Measurements from ENCODE around the gene HOXB4. TPM values are rescaled to one million over a fixed set of nuclear protein-coding genes. Genes with fewer than 3 reads are reported as not detected.
A peak's percentile ranks its signal among the peaks of the same experiment; 100 is the strongest.

HOXB4 gene
- polyA plus RNA-seq, 3 donors from 2014 or later: 0.14 to 0.53 TPM; not detected in 1

DNA sequence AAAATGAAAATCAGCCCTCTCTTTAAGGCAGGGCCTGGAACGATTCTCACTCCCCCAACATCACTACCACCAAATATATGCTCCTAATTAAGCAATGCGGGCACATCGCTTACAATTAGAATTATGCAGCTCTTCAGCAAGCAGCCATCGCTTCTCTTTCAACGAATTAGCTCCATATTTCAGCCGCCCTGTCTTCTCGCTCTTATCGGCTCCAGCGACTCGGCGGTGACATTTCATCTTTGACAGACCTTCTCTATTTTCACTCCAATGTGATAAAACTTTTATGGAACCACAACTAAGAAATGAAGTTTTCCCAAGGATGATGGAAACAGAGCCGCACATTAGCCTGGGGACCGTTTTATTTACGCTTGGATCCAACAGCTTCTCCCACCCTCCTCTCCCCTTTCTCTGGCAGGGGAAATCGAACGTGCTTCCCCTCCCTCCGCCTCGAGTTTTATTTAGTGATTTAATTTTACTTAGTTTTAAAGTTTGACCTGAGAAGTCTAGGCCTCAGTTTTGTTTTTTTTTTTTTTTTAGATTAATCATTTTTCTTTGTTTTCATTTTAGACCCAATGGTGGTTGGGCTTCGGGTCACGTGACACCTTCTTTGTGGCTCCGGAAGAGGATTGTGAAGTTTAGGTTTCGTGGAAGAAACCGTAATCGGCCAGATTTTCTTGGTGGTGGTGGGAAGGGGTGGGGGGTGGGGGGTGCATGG is 30.2 kb downstream of the HOXB4 start:
- Mint-ChIP-seq H3K4me3 (peak overlapping the region; percentile 71 to 85 (median 75)), H3K27me3 (ENCODE audit: low read depth in 3 of 3) (peaks cover 2 to 7% (median 7%) of the 10 kb centered on the region in 3 donors)

DNA sequence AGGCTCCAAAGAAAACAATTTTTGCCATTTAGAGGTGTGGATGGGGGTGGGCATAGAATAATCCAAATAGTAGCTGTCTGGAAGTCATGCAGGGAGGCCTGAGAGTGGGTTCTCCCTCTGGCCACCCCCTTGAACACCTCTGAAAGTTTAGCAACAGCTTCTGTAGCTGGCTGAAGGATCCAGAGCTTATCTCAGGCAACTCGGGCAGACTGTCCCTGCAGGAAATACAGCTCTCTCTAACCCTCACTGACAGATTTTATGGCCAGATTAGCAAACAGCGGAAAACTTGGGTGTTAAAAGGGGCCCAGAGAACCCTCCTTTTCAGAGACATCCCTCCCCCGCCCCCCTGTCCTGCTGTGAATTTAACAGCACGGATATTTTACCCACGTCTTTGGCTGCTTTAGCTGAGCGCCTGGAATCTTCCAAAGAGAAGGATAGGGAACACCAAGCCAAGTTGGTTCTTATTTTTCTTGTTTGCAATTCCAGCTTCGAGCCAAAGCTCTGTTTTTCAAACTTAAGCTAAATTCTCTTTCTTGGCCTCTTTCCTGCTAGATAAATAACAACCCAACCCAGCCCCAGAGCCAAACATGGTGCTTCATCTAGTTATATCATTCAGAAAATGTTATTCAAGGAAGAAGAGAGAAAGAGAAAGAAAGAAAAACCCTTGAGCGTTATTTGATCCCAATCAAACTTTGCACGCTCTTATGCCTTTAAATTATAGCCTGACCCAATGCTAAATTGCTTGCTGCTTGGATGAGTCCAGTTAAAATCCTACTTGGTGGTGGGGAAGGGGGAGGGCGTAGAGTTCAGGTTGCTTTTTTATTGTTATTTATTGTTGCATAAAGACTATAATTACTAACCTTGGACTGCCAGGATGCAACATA is 31.0 kb downstream of the HOXB4 start:
- H3K4me3 Mint-ChIP-seq: peak overlapping the region; percentile 71 to 85 (median 75)
- H3K4me1 Mint-ChIP-seq: peaks cover 53 to 60% of the 10 kb centered on the region in 2 donors

More for the DNA sequence above, 30.2 kb downstream of the HOXB4 start:
- DNase-seq: peak; percentile 22 to 39 (median 38)
- H3K36me3 Mint-ChIP-seq: peaks cover 0 to 10% (median 2%) of the 10 kb centered on the region in 3 donors
- H3K27ac Mint-ChIP-seq: peak overlapping the region; percentile 2 to 96 (median 82)
- peaks cover 47 to 52% of the 10 kb centered on the region in 2 donors for H3K4me1 Mint-ChIP-seq
- no peaks in the 10 kb centered on the region for H3K9me3 Mint-ChIP-seq

DNA sequence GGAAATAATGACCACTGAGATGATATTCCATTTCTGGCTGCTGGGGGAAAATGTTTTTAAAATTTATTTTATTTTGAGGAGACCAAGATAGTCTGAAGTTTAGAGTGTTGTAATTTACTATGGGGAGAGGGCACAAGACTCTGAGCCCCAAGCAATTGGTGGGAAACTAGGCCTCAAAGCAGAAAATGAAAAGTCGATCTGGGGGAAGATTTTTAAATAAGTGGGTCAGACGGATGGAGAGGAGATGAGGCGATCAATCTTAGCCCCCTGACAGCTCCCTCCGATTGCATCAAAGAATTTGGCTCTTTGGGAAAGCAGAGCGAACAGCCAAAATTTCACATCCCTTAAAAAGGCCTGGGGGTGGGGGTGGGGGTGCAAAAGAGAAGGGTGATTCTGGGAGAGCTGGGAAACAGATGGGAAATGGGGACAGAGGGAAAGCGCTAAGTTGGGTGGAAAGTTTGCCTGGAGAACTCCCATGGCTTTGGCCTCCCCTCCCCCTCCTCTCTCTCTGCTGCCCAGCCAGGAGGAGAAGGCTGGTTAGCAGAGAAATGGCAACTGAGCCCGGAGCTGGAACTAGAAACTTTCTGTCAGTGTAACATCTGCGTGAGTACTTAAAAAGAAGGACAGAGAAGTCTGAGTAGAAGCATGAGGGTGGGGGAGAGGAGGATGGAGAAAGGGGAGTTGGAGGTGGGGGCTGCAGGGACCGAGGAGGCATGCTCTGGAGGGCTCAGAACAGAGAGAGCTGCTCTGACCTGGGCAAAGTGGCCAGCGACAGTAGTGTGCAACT is 31.8 kb downstream of the HOXB4 start:
- peaks cover 6 to 15% (median 7%) of the 10 kb centered on the region in 3 donors for H3K27me3 Mint-ChIP-seq (ENCODE audit: low read depth in 3 of 3)
- H3K9me3 Mint-ChIP-seq: no peaks in the 10 kb centered on the region
- peaks cover 61 to 63% of the 10 kb centered on the region in 2 donors for H3K4me1 Mint-ChIP-seq
- peaks cover 0 to 10% (median 0%) of the 10 kb centered on the region in 3 donors for H3K36me3 Mint-ChIP-seq
- no peak for DNase-seq
- peak overlapping the region; percentile 11 to 96 (median 75) for H3K4me3 Mint-ChIP-seq
- H3K27ac Mint-ChIP-seq: peak overlapping the region in 5 of 6 donors; percentile 30 to 99 (median 92)

More for the DNA sequence above, 31.0 kb downstream of the HOXB4 start:
- no peak for DNase-seq
- Mint-ChIP-seq H3K36me3 (peaks cover 0 to 12% (median 0%) of the 10 kb centered on the region in 3 donors), H3K27me3 (ENCODE audit: low read depth in 3 of 3) (peaks cover 2 to 10% (median 7%) of the 10 kb centered on the region in 3 donors), H3K9me3 (no peaks in the 10 kb centered on the region), H3K27ac (peak overlapping the region; percentile 23 to 99 (median 86))

DNA sequence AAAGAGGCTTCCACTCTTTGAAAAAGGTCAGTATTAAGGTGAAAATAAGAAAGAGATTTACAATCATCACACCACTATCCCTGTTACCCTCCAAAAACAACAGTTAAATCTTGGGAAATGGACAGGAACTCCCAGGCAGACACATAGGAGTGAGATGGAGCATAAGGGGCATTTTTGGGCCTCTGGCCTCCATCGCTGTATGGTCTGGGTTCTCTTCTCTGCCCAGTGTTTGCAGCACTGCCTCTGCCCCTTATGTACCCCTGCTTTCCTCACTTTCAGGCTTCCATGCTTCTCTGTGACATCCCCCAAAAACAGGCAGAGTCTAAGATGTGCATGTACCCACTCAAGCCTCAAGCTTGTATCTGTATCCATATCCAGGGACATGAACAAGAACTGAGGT is 32.6 kb downstream of the HOXB4 start:
- Mint-ChIP-seq H3K36me3 (peaks cover 0 to 10% (median 0%) of the 10 kb centered on the region in 3 donors), H3K4me1 (peaks cover 66 to 70% of the 10 kb centered on the region in 2 donors), H3K27me3 (ENCODE audit: low read depth in 3 of 3) (peaks cover 6 to 21% (median 7%) of the 10 kb centered on the region in 3 donors), H3K9me3 (peaks cover 0 to 1% (median 0%) of the 10 kb centered on the region in 6 donors), H3K27ac (peak overlapping the region; percentile 16 to 99 (median 94)), H3K4me3 (peak overlapping the region; percentile 92 to 99 (median 95))
- DNase-seq: no peak

DNA sequence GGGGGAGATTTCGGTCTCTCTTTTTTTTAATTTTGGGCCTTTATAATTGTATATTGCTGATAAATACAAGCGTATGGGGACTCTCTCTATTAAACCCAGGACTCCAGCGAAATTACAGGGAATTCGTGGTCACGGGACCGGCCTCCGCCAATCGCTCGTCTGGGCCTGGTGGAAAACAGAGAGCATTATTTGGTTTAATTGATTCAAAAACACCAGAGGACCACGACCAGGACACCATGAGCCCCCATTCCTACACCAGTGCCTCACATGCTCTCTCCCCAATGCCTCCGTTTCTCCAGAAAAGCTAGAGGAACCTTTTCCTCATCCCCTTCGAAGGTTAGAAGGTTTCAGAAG is 33.2 kb downstream of the HOXB4 start, which contains the start of gene HOXB2:
Gene HOXB2 (minus strand): TSS at position 88 of the 354 bp plus-strand sequence. CDS start 198 bp downstream, outside the sequence.
- Mint-ChIP-seq H3K27ac (peak within 1 kb of the TSS; percentile 85 to 99 (median 94)), H3K4me1 (peaks cover 70 to 75% of the 10 kb centered on the region in 2 donors)

DNA sequence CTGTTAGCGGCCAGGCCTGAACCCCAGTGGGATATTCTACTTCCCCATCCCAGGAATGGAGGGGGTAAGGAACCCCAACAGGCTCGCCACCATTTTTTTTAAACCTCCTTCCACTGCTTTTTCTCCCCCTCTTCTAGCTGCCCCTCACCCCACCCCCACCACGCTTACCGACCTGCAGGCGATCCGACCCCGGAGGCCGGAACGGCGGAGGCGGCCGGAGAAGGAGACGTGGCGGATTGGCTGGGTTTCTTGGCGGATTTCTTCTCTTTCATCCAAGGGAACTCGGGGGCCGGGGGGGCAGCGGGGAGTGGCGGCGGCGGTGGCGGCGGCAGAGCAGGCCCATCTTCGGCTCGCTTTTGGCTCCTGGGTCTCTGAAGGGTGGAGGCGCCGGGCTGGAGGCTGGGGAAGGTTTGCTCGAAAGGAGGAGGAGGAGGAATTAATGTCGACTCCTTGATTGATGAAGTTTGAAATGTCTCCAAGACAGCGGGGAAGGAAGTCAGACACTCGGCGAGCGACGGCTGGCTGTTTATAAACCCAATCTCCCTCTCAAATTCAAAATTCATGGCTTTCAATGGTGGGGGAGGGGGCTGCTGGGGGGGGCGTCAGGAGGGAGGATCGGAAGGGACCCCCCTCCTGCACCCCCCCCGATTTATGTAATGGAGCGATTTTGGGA is 33.7 kb downstream of the HOXB4 start:
- peak; percentile 32 to 47 (median 41) for DNase-seq
- Mint-ChIP-seq H3K4me3 (peak overlapping the region; percentile 92 to 99 (median 95)), H3K27ac (peak overlapping the region; percentile 85 to 99 (median 94)), H3K36me3 (peaks cover 0 to 7% (median 0%) of the 10 kb centered on the region in 3 donors), H3K4me1 (peaks cover 73 to 80% of the 10 kb centered on the region in 2 donors), H3K27me3 (ENCODE audit: low read depth in 3 of 3) (peaks cover 6 to 24% (median 7%) of the 10 kb centered on the region in 3 donors), H3K9me3 (peaks cover 0 to 1% (median 0%) of the 10 kb centered on the region in 6 donors)

More for the DNA sequence above, 33.2 kb downstream of the HOXB4 start, which contains the start of gene HOXB2:
- no peak for DNase-seq
- Mint-ChIP-seq H3K36me3 (peaks cover 0 to 10% (median 0%) of the 10 kb centered on the region in 3 donors), H3K9me3 (peaks cover 0 to 1% (median 0%) of the 10 kb centered on the region in 6 donors), H3K4me3 (peak within 1 kb of the TSS; percentile 92 to 99 (median 95)), H3K27me3 (ENCODE audit: low read depth in 3 of 3) (peaks cover 6 to 24% (median 7%) of the 10 kb centered on the region in 3 donors)

DNA sequence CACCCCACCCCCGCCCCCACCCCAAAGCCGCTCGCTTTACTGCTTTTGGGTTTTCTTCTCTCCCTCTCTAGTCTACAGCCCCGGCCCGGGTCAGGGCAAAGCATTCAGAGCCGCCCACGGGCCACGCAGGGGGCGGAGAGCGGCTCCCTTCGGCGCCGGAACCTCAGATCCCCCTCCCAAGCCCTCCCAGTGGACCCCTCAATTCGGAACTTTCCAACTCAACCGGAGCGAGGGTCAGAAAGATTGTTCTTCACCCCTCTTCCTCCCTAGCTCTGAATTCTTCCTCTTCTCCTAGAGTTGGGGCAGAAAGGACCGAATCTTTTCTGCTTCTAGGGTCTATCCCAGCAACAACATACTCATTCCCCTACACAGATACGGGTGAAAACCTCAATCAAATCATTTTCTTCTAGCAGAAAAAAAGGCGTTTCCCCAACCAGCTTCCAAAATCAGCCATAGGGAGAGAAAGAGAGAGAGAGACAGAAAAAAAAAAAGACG is 34.2 kb downstream of the HOXB4 start:
- Mint-ChIP-seq H3K4me3 (peak overlapping the region; percentile 92 to 99 (median 95)), H3K9me3 (peaks cover 0 to 1% (median 0%) of the 10 kb centered on the region in 6 donors), H3K36me3 (peaks cover 0 to 3% (median 0%) of the 10 kb centered on the region in 3 donors), H3K27ac (peak overlapping the region; percentile 85 to 99 (median 94)), H3K4me1 (peaks cover 73 to 80% of the 10 kb centered on the region in 2 donors), H3K27me3 (ENCODE audit: low read depth in 3 of 3) (peaks cover 6 to 24% (median 7%) of the 10 kb centered on the region in 3 donors)
- DNase-seq: peak in 2 of 3 donors; percentile 22 to 27

DNA sequence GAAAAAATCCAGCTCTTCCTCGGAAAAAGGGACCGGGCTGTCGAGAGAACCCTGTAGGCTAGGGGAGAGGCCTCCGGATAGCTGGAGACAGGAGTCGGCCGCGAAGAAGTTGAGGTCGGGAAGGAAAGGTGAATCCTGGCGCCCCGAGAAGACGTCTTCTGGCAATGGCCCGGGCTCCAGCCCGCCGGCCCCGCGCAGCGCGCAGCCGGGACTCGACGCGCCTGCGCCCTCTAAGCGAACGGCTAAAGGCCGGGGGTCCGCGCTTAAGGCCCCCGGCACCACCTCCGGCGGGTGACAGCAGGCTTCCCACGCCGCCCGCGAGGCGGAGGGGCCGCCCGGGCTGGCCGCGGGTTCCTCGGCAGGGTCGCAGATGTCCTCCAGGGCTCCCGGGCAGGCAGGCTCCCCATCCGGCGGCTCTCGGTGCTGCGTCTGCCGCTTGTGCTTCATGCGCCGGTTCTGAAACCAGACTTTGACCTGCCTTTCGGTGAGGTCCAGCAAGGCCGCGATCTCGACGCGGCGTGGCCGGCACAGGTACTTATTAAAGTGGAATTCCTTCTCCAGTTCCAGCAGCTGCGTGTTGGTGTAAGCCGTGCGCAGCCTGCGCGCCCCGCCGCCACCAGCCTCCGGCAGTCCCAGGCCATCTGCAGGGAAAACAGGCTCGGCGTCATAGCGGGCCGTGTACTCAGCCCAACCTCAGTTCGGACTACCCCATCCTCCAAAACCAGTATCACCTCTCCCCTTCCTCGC is 34.9 kb downstream of the HOXB4 start:
- peaks cover 6 to 24% (median 7%) of the 10 kb centered on the region in 3 donors for H3K27me3 Mint-ChIP-seq (ENCODE audit: low read depth in 3 of 3)
- peaks cover 69 to 74% of the 10 kb centered on the region in 2 donors for H3K4me1 Mint-ChIP-seq
- peak overlapping the region; percentile 91 to 99 (median 97) for H3K27ac Mint-ChIP-seq
- peak overlapping the region; percentile 92 to 99 (median 99) for H3K4me3 Mint-ChIP-seq
- H3K36me3 Mint-ChIP-seq: peaks cover 0 to 3% (median 0%) of the 10 kb centered on the region in 3 donors
- peaks cover 0 to 1% (median 0%) of the 10 kb centered on the region in 6 donors for H3K9me3 Mint-ChIP-seq
- peak; percentile 65 to 70 (median 68) for DNase-seq

DNA sequence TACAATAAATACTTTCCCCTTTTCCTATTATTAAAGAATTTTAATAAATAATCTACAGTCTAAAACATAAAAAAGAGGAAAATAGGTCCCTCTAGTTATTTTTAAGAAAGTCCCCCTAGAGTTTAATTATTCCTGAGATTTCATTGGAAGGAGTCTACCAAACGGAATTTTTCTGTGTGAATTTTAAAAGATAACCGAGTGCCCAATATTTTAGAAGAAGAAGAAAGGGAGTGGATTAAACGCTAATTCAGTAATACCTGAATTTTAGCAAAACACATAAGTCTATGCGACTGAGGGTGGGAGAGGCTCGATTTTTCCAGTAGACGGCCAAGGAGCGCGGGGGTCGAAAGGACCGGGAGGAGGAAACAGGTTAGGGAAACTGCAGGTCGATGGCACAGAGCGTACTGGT is 35.4 kb downstream of the HOXB4 start:
- Mint-ChIP-seq H3K27me3 (ENCODE audit: low read depth in 3 of 3) (peaks cover 6 to 24% (median 7%) of the 10 kb centered on the region in 3 donors), H3K36me3 (peaks cover 0 to 3% (median under 1%) of the 10 kb centered on the region in 3 donors), H3K27ac (peak overlapping the region; percentile 91 to 99 (median 97)), H3K4me3 (peak overlapping the region; percentile 92 to 99 (median 99)), H3K4me1 (peaks cover 63 to 68% of the 10 kb centered on the region in 2 donors), H3K9me3 (peaks cover 0 to 1% (median 0%) of the 10 kb centered on the region in 6 donors)
- DNase-seq: no peak

DNA sequence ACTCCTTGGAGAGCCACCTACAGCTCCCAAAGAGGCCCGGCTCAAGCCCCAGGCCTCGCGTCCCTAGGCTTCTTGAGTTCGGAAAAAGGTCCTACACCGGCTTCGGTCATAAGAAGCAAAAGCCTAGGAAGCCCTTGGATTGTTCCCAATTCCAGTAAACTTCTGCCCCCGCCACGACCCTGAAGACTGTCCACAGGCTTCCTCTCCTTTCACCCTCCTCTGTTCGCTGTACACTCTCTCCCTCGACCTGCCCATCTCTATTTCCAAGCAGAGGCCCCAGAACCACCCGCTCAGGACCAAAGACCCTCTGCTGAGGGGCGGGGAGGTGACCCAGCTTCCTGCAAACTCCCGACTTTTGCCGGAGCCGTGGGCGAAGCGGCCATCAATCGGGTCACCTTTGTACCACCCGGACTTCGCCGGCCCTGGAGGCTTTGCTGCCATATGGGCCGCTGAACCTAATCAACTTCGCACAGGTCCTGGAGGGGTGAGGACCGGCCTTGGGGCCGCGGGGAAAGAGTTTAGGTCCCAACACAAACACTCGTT is 36.0 kb downstream of the HOXB4 start:
- DNase-seq: peak; percentile 18 to 41 (median 31)
- H3K4me1 Mint-ChIP-seq: peaks cover 58 to 63% of the 10 kb centered on the region in 2 donors
- peaks cover 0 to 3% (median 3%) of the 10 kb centered on the region in 3 donors for H3K36me3 Mint-ChIP-seq
- H3K27me3 Mint-ChIP-seq (ENCODE audit: low read depth in 3 of 3): peaks cover 6 to 24% (median 7%) of the 10 kb centered on the region in 3 donors
- H3K9me3 Mint-ChIP-seq: peaks cover 0 to 1% (median 0%) of the 10 kb centered on the region in 6 donors
- H3K27ac Mint-ChIP-seq: peak overlapping the region; percentile 91 to 99 (median 98)
- peak overlapping the region; percentile 92 to 99 (median 99) for H3K4me3 Mint-ChIP-seq

DNA sequence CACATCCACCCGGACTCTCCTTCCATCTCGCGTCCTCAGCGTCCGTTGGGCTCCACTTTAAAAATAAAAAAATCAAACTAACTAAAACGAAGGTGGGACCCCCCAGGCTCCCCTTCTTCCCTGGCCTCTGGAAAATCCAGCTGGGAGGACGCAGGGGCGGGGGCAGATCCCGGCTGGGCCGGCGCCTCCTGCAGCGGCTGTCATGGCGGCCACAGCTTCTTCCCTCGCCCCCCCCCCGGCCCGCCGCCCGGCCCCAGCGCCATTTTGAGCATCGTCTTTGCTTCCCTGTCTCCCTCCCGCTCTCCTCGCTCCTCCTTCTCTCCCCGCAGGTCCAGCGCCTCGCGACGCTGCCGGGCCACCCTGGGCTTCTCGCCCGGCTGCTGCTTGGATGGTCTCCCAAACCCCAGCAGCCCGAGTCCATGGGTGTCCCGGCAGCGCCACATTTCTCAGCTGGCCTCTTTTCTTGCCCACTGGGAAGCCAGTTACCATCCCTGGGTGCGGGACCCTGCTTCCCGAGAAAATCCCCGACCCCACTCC is 36.5 kb downstream of the HOXB4 start:
- H3K27me3 Mint-ChIP-seq (ENCODE audit: low read depth in 3 of 3): peaks cover 6 to 24% (median 7%) of the 10 kb centered on the region in 3 donors

More for the DNA sequence above, 36.5 kb downstream of the HOXB4 start:
- Mint-ChIP-seq H3K9me3 (peaks cover 0 to 1% (median 0%) of the 10 kb centered on the region in 6 donors), H3K36me3 (peaks cover 0 to 3% (median 3%) of the 10 kb centered on the region in 3 donors), H3K4me3 (peak overlapping the region; percentile 92 to 99 (median 99)), H3K4me1 (peaks cover 52 to 58% of the 10 kb centered on the region in 2 donors), H3K27ac (peak overlapping the region; percentile 91 to 99 (median 98))
- DNase-seq: peak; percentile 44 to 60 (median 47)

All from immature natural killer cell (primary cell).